NCI-H2081 treated with DMSO at 0.1 percent for 48 hours (cell line): ENCODE results near the gene ZGLP1.

Experiments used
- DNase-seq: peaks from one replicate; lab custom pipeline; 2025; lab: John Stamatoyannopoulos, UW

ZGLP1 gene

GRCh38 chr19:10277795-10278589 lies 31.6 kb downstream of the ZGLP1 start:
- no peak for DNase-seq

- no peak for DNase-seq
These were observed 35.0 kb downstream of the ZGLP1 start for GRCh38 chr19:10274589-10274988.

- DNase-seq: no peak
These were observed 38.0 kb downstream of the ZGLP1 start for GRCh38 chr19:10271543-10272086.

GRCh38 chr19:10270616-10271394 lies 38.8 kb downstream of the ZGLP1 start, which contains the start of gene ICAM1:
TSS of gene ICAM1 (plus strand) at chr19:10271120. CDS start at chr19:10271160, 40 bp downstream.
- DNase-seq: no peak

- DNase-seq: no peak
These were observed 39.4 kb downstream of the ZGLP1 start for GRCh38 chr19:10270180-10270615.

- DNase-seq: no peak
These were observed 40.1 kb downstream of the ZGLP1 start for GRCh38 chr19:10269333-10270179.

- DNase-seq: no peak
These were observed 41.5 kb downstream of the ZGLP1 start for GRCh38 chr19:10268071-10268470.

GRCh38 chr19:10266706-10267105 lies 42.9 kb downstream of the ZGLP1 start:
- DNase-seq: no peak

- no peak for DNase-seq
These were observed 46.8 kb downstream of the ZGLP1 start for GRCh38 chr19:10262771-10263170.

GRCh38 chr19:10260141-10260584 lies 49.5 kb downstream of the ZGLP1 start:
- DNase-seq: no peak

GRCh38 chr19:10259162-10259905 lies 50.3 kb downstream of the ZGLP1 start:
- no peak for DNase-seq

- DNase-seq: no peak
These were observed 51.4 kb downstream of the ZGLP1 start for GRCh38 chr19:10258080-10258710.

- DNase-seq: no peak
These were observed 52.5 kb downstream of the ZGLP1 start for GRCh38 chr19:10256970-10257615.

- DNase-seq: no peak
These were observed 53.1 kb downstream of the ZGLP1 start for GRCh38 chr19:10256551-10256950.

GRCh38 chr19:10255358-10255757 lies 54.3 kb downstream of the ZGLP1 start:
- no peak for DNase-seq
